Cardiac muscle cell (in vitro differentiated cells and primary cell): ENCODE measurements around the gene PRCD. TPM values are rescaled to one million over a fixed set of nuclear protein-coding genes. Genes with fewer than 3 reads are reported as not detected.
"Not testable (repeated sequence)": the region's sequence is repeated elsewhere in the genome, so short reads cannot be mapped to it uniquely, and the experiment has no call there.

Experiments
- DNase-seq, 2 donors: peaks; one replicate each; pipeline versions ENCODE4 v3.0.0 to v3.0.0-alpha.2; 2010 to 2017; ENCODE audit warnings: low read depth in 1 of 2, low spot score in 1 of 2
- H3K27ac ChIP-seq: fragments of 200-600 bp; sonication (generic); 2 replicates; pipeline ENCODE4 v1.5.1; 2016
- H3K27me3 ChIP-seq: fragments of 200-600 bp; sonication (generic); 2 replicates; pipeline ENCODE4 v1.6.0; 2016; ENCODE audit warnings: control low read depth
- H3K36me3 ChIP-seq: fragments of 200-600 bp; sonication (generic); 2 replicates; pipeline ENCODE4 v1.5.1; 2016; ENCODE audit warnings: control low read depth
- H3K4me1 ChIP-seq: fragments of 200-600 bp; sonication (generic); 2 replicates; pipeline ENCODE4 v1.8.1; 2017; ENCODE audit warnings: low read depth, mild to moderate bottlenecking, mixed run types
- H3K4me3 ChIP-seq: fragments of 200-600 bp; sonication (generic); 2 replicates; pipeline ENCODE4 v1.5.1; 2016; ENCODE audit warnings: mild to moderate bottlenecking
- H3K9me3 ChIP-seq: fragments of 200-600 bp; sonication (generic); 2 replicates; pipeline ENCODE4 v1.5.1; 2017; ENCODE audit warnings: low read depth, mild to moderate bottlenecking, control low read depth
- CTCF ChIP-seq: IDR thresholded peaks from 2 replicates; pipeline ENCODE4 v1.5.1; 2012; ENCODE audit warnings: low read depth, mild to moderate bottlenecking, low read length
- polyA plus RNA-seq: library from polyadenylated mRNA; unstranded; fragments of >200 nt; fragmentation: Nextera tagmentation; extraction: Ambion mirVana; gene quantifications from 2 replicates; pipeline ENCODE4 v1.2.1, GENCODE V29; 2016
- total RNA-seq: library from RNA; depleted of rRNA; stranded (reverse); fragments of >200 nt; gene quantifications from 2 replicates; pipeline ENCODE4 v1.2.3, GENCODE V29; 2016

Gene PRCD
- total and polyA plus RNA-seq, 2 experiments from 2014 or later: 7.3 to 14.4 TPM

- DNase-seq: peak in 1 of 2 donors; percentile 96
- no peaks in the 10 kb centered on the region for H3K36me3 ChIP-seq
- no peak overlapping the region for H3K27ac ChIP-seq
- no peak for TF ChIP-seq CTCF
- H3K27me3 ChIP-seq: no peaks in the 10 kb centered on the region
- peaks cover 6% of the 10 kb centered on the region for H3K4me1 ChIP-seq
- no peak overlapping the region for H3K4me3 ChIP-seq
- no peaks in the 10 kb centered on the region for H3K9me3 ChIP-seq
Measured at GRCh38 chr17:76515274-76515949, 24.4 kb upstream of the PRCD start.

- H3K4me1 ChIP-seq: no peaks in the 10 kb centered on the region
- no peak for TF ChIP-seq CTCF
- H3K4me3 ChIP-seq: no peak overlapping the region
- no peak overlapping the region for H3K27ac ChIP-seq
- H3K27me3 ChIP-seq: no peaks in the 10 kb centered on the region
- no peaks in the 10 kb centered on the region for H3K36me3 ChIP-seq
- no peak for DNase-seq
- no peaks in the 10 kb centered on the region for H3K9me3 ChIP-seq
Measured at GRCh38 chr17:76517638-76518038, 22.2 kb upstream of the PRCD start.

GRCh38 chr17:76519048-76519966, 20.5 kb upstream of the PRCD start:
- no peak for DNase-seq
- no peaks in the 10 kb centered on the region for H3K9me3 ChIP-seq
- H3K27ac ChIP-seq: no peak overlapping the region
- H3K36me3 ChIP-seq: no peaks in the 10 kb centered on the region
- no peaks in the 10 kb centered on the region for H3K27me3 ChIP-seq
- no peak for TF ChIP-seq CTCF
- H3K4me3 ChIP-seq: no peak overlapping the region
- H3K4me1 ChIP-seq: no peaks in the 10 kb centered on the region

- TF ChIP-seq CTCF: no peak
- H3K4me1 ChIP-seq: no peaks in the 10 kb centered on the region
Measured at GRCh38 chr17:76521262-76521661, 18.6 kb upstream of the PRCD start.

GRCh38 chr17:76521683-76522082, 18.2 kb upstream of the PRCD start:
- H3K27ac ChIP-seq, H3K4me1 ChIP-seq, H3K27me3 ChIP-seq, H3K9me3 ChIP-seq, DNase-seq, H3K4me3 ChIP-seq, H3K36me3 ChIP-seq: not testable (repeated sequence)

More at GRCh38 chr17:76521262-76521661, 18.6 kb upstream of the PRCD start:
- Histone ChIP-seq H3K4me3 (no peak overlapping the region), H3K27me3 (no peaks in the 10 kb centered on the region), H3K9me3 (no peaks in the 10 kb centered on the region), H3K27ac (no peak overlapping the region), H3K36me3 (no peaks in the 10 kb centered on the region)
- DNase-seq: no peak
